A204.1 (cell line): ENCODE measurements around the gene GSS.

Experiments used
- FAIRE-seq: peaks from 2 replicates; lab custom pipeline; 2012; peaks lifted over from hg19 to GRCh38; lab: Jason Lieb, UNC

The GSS gene

DNA sequence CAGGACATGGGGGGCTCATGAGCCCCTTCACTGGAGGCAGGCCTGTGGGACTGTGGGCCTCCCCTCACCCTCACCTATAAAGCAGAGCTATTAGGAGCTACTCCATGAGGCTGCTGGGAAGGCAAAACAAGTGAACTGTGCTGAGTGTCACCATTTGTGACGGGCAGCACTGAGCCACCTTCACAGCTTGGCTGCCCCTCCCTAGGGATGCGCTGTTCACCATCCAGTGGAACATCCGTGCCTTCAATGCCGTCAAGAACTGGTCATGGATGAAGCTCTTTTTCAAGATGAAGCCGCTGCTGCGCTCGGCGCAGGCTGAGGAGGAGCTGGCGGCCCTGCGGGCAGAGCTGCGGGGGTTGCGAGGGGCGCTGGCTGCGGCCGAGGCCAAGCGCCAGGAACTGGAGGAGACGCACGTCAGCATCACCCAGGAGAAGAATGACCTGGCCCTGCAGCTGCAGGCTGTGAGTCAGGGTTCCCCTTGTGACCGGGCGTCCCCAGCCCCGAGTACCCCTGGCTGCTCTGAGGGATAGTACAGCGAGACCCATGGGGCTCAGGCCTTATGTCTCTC lies 38.4 kb upstream of the GSS start:
- FAIRE-seq: no peak

DNA sequence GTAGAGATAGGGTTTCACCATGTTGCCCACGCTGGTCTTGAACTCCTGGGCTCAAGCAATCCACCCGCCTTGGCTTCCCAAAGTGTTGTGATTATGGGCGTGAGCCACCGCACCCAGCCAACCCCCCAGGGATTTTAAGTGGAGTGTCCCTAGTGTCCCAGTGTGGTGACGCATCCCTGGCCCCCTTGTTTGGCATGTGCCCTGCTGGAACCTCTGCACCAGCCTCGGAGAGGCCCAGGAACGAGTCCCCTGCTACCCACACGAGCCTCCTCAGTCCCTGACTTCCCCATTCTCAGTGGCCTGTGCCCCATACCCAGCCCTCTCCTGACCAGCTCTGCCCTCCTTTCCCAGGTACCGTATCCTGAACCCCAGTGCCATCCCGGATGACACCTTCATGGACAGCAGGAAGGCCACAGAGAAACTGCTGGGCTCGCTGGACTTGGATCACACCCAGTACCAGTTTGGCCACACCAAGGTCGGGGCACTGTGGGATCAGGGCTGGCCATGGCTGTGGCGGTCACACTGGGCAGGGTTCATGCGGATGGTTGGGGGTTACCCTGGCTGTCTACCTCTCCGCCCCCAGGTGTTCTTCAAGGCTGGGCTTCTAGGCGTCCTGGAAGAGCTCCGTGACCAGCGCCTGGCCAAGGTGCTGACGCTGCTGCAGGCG lies 37.3 kb upstream of the GSS start:
- FAIRE-seq: no peak

- FAIRE-seq: no peak
These were observed 35.1 kb upstream of the GSS start for GRCh38 chr20:34990661-34991214.

DNA sequence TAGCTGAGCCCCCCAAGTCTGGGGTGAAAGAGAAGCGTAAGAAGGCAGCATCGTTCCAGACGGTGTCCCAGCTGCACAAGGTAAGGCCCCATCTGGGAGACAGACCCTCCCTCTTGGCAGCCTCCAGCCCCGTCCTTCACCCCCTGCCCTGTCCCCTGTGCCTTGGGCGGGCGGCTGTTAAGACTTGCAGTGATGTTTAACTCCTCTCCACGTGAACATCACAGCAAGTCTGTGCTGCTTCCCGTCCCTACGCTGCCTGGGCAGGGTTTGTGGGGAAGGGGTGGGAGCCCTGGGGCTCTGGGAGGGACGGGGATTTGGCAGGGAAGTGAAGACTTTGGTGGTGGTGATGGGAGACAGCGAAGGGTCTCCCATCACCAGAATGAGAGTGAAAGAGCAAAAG lies 34.6 kb upstream of the GSS start:
- FAIRE-seq: no peak

DNA sequence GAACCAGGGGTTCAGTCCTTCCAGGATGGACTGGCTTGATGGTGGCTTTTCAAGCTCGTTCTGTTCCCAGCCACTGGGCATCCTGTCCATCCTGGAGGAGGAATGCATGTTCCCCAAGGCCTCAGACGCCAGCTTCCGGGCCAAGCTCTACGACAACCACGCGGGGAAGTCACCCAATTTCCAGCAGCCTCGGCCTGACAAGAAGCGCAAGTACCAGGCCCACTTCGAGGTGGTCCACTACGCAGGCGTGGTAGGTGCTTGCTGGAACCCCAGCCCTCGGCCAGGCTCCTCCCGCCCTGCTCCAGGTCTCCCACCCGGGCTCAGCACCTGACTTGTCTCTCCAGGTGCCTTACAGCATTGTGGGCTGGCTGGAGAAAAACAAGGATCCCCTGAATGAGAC lies 34.1 kb upstream of the GSS start:
- no peak for FAIRE-seq

DNA sequence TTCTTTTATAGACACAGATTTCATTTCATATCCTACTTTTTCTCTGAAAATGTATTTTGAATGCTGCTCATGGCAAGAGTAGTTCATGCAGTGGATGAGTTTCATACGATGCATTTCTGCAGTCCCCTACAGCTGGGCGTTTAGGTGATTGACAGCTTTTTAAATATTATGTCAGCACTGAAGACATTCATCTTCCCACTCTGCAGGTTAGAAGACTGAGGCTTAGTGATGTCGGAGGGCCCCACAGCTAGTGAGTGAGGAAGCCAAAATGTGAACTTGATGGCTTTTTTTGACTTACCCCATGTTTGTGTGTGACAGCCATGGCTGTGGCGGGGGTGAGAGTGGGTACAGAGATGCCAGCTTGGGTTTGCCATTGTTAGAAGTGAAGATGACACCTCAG lies 33.5 kb upstream of the GSS start:
- FAIRE-seq: no peak

DNA sequence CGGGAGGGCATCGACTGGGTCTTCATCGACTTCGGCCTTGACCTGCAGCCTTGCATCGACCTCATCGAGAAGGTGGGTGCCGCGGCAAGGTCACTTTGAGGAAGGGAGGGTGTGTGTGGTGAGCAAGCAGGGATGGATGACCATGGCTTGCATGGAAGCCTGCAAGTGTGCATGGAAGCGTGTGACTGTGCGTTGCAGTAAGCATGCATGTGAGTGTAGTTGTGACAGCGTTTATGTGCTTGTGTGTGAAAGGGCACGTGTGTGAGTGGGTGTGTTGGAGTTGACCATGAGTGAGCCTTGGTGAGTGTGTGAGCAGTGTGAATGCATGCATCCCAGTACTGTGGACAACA lies 32.6 kb upstream of the GSS start:
- no peak for FAIRE-seq

DNA sequence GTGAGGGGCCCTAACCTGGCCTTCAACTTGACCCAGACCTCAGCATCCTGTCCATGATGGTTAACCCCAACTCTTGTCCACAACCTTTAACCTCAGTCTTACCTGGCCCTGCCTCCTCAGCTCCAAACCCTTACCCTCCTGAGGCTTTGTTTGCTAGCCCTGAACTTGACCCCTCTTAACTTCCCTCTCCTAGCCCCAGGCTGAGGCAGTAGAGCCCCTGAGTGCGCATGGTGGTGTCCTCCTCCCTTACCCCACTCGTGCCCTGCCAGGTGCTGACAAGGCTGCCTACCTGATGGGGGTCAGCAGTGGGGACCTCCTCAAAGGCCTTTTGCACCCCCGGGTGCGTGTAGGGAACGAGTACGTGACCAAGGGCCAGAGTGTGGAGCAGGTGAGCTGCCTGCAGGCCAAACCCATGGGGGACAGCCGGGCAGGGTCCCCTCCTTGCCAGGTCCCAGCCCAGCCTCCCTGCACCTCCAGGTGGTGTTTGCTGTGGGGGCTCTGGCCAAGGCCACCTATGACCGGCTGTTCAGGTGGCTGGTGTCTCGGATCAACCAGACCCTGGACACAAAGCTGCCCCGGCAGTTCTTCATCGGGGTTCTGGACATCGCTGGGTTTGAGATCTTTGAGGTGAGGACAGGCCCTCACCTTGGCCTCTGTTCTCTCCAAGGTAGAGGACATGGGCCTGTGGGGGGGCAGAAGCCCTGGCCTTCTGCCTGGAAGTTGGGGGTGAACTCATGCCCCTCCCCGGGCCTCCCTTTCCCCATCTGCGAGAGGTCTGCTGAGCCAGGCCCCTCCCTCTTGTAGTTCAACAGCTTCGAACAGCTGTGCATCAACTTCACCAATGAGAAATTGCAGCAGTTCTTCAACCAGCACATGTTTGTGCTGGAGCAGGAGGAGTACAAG lies 31.9 kb upstream of the GSS start:
- FAIRE-seq: no peak

- no peak for FAIRE-seq
These were observed 31.0 kb upstream of the GSS start for GRCh38 chr20:34986311-34987287.

GRCh38 chr20:34985461-34986310 lies 30.1 kb upstream of the GSS start:
- FAIRE-seq: no peak

DNA sequence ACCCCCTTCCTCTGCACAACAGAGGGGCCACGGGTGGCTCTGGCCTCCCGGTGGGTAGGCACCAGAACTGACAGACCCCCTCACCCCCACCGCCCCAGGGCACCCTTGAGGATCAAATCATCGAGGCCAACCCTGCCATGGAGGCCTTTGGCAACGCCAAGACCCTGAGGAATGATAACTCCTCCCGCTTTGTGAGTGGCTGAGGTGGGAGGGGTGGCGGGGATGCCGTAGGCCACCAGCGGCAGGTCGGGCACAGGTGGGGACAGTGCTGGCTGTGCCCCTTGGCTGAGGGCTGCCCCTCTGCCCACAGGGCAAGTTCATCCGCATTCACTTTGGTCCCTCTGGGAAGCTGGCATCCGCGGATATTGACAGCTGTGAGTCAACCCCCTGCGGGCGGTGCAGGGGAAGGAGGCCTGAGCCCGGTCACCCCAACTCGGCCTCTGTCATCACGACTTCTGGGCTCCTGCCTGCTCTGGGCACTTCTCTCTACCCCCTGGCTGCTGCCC lies 29.2 kb upstream of the GSS start:
- FAIRE-seq: no peak

DNA sequence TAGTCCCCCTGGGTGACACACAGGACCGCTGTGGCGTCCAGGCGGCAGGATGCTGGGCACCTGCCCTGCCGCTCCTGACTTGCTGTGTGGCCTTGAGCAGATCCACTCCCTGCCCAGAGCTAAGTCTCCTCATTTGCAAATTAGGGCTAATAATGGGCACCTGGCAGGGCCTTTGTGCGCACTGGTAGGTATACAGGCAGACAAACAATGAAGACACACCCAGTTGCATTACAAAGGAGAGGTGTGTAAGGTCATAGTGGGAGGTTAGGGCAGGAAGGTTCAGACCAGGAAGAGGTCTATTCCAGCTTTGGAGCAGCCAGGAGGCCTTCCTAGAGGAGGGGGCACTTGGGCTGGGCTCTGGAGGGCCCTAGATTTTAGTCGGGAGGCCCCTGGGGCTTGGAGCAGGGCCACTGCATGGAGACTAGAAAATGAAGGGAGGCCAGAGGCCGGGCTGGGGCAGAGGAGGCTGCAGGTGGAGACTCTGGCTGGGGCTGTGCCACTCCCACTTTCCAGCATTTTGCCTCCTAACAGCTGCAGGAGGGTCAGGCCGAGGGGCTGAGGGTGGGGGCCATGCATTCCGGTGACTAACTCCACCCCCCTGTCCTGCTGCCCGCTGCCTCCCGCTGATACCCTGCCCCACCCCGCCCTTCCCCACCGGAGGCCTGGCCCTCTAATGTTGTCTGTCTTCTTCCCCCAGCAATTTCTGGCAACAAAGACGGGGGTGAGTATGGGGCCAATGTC lies 28.6 kb upstream of the GSS start:
- no peak for FAIRE-seq

DNA sequence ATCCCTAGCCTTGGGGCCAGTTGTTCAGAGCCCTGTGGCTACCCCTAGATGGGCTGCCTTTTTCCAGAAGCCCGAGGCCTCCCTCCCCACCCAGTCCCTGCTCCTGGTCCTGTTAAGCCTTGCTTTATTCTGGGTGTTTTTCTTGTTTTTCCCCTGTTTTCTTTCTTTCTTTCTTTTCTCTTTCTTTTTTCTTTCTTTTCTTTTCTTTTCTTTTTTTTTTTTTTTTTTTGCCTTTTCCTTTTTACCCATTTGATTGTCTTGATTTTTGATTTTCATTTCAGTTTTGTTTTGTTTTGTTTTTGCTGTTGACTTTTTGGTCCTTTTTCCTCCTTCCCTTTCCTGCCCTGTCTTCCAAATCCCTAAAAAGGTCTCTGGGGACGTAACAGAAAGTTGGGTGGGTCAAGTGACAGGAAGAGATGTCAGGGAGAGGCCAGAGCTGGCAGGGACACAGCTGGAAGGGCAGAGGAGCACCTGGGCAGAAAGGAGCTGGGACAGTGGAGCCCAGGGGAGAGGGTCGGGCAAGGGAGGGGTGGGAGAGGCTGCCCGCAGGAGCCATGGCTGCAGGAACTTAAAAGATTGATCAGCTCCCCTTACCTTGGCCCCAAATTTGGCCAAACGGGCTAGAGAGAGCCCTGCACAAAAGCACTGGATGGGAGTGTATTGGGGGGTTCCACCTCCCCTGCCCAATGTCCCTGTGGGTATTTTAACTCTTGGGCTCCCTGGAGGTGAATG lies 27.6 kb upstream of the GSS start:
- FAIRE-seq: no peak

DNA sequence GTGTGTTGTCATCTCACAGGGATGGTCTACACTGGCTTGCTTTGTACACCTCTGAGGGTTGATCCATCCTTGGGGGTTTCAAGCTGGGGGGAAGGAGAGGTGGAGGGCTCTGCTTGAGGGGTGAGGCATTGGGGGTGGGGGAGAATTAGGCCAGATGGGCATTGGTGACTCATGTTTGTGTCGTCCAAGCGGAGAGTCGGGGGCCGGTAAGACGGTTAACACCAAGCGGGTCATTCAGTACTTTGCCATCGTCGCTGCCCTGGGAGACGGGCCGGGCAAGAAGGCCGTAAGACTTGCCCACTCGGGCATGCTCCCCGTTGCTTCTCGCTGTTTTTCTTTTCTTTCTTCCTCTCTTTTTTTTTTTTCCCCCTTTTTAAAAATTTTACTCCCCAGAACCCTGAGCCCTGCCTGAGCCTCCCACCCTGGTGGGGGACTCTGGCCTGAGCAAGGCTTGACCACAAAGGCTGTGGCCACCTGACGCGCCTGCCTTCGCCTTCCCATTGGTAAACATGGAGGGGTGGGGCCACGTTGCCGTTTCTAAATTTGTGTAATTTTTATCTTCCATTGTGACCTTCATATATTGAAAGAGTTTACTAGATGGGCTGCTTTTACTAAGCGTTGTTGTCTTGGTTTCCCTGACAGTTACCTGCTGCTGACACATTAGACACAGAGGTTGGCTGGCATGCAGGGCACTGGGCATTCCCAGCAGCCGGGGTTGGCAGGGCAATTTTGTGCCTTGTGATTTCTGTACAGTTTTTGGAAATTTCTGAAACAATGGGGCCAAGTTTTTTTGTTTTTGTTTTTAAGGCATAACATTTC lies 26.9 kb upstream of the GSS start:
- no peak for FAIRE-seq

DNA sequence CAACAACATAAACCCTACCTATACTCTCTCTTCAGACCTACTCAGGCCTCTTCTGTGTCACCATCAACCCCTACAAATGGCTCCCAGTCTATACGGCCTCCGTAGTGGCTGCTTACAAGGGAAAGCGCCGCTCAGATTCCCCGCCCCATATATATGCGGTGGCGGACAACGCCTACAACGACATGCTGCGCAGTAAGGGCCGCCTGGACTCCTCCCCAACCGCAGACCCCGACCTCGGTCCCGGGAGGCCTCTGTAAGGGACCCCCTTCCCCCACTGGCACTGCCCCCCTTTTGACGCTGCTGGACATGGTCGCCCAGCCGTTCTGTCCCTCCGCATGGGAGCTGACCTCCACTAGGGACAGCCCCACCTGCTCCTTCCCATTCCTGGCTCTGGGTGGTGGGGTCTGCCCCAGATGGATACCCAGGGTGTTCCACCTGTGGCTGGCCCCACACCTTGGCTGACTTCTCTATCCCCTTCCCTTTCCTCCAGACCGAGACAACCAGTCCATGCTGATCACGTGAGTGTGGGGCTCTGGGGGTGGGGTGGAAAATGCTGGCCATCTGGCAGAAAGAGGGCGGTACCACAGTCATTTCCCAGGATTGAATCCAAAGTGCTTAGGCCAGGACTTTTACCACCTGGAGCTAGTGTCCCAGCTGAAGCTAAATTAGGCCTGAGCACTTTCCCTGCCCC lies 25.1 kb upstream of the GSS start:
- FAIRE-seq: no peak

DNA sequence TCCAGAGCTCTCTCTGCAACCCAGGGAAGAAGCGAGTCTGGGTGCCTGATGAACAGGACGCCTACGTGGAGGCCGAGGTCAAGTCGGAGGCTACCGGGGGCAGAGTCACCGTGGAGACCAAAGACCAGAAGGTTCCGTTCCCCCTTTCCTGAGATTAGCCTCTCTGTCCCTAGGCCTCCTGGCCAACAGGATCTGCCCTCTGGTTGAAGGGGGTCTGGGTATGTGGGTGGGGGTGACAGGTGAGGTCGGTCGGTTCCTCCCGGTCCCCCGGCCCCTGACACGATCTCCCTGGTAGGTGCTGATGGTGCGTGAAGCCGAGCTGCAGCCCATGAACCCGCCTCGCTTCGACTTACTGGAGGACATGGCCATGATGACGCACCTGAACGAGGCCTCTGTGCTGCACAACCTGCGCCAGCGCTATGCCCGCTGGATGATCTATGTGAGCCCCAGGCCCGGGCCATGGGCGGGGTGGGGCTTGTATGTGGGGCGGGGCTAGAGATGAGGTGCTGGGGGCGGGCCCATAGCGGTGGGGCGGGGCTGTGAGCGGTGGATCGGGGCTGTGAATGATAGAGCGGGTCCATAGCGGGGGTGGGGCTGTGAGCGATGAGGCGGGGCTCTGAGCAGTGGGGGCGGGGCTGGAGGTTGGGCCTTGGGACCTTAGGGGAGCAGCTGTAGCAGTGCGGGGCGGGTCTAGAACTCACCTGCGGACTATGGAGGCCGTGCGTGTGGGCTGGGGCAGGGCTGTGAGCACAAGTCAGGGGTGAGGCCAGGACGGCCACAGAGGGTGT lies 24.0 kb upstream of the GSS start:
- no peak for FAIRE-seq

- FAIRE-seq: no peak
These were observed 22.6 kb upstream of the GSS start for GRCh38 chr20:34978092-34978744.
